ENCODE results near the gene TMEM184B.
A peak's percentile ranks its signal among the peaks of the same experiment; 100 is the strongest.
"Not testable (repeated sequence)": the region's sequence is repeated elsewhere in the genome, so short reads cannot be mapped to it uniquely, and the experiment has no call there.

The TMEM184B gene

DNA sequence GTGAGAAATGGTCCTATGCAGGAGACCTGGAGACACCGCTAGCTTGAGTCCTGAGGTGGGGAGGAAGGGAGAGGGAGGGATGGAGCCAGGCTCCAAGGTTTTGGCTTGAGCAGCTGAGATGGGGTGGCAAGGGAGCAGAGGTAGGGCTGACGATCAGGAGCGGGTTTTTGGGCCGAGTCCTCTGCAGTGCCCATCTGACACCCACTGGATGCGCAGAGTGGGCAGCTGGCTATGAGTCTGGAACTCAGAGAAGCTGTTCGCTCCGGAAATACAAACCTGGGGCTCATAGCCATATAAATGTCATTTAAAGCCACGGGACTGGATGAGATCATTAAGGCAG is 71.5 kb downstream of the TMEM184B start:
- Histone ChIP-seq H3K27ac (peak overlapping the region in 20 of 21 experiments; percentile 1 to 100 (median 94)), H3K4me3 (peak overlapping the region; percentile 56 to 93 (median 80))

DNA sequence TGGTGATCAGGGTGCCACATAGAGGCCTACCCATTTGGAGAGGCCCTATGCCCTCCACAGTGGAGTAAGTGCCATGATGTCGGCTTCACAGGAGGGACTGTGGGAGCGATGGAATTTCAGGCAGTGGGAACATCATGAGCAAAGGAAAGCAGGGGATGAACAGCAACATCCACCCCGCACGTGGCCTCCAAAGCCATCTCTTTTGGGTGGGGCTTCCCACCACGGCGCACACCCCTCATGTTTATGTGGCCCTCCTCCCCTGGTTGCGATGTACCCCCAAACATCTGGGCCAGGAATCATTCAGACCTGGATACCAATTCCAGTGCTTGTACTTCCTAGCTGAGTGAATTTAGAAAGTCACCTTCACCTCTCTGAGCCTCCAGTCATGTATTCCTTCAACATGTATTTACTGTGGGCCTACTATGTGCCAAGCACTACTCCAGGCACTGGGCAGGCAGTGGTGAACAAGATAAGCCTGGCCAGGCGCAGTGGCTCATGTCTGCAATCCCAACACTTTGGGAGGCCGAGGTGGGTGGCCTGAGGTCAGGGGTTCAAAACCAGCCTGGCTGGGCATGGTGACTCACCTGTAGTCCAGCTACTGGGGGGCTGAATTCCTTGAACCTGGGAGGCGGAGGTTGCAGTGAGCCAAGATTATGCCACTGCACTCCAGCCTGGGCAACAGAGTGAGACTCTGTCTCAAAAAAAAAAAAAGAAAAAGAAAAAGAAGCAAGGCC is 72.8 kb downstream of the TMEM184B start:
- Histone ChIP-seq H3K27ac (no peak overlapping the region), H3K4me3 (no peak overlapping the region)

DNA sequence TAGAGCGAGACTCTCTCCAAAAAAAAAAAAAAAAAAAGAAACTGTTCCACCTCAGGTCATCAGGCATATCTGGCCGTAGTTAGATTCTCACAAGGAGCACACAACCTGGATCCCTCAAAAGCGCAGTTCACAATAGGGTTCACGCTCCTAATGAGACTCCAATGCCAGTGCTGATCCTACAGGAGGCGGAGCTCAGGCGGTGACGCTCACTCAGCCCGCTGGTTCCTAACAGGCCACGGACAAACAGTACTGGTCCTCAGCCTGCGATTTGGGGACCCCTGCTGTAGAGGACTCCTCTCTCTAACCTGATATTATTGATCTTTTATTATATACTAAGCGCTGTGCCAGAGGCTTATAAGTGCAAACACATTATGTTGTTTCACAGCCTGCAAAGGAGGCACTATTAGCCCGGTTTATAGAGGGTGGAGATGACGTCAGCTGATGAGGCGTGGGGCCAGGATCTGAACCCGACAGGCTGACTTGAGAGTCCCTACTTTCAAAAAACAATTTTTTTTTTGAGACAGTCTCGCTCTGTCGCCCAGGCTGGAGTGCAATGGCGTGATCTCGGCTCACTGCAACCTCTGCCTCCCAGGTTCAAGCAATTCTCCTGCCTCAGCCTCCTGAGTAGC is 75.9 kb downstream of the TMEM184B start:
- Histone ChIP-seq H3K27ac (no peak overlapping the region), H3K4me3 (no peak overlapping the region)

DNA sequence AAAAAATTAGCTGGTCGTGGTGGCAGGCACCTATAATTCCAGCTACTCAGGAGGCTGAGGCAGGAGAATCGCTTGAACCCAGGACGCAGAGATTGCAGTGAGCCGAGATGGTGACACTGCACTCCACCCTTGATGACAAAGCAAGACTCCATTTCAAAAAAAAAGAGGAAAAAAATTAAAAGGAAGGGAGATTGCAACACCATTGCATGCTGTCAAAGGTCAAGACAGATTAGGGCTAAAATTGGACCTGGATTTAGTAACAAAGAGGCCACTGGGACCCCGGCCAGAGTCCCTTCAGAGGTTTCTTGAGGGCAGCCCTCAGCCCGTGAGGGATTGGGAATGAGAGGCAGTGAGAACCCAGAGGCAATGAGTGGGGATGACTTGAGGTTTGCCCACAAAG is 79.2 kb downstream of the TMEM184B start:
- Histone ChIP-seq H3K27ac (no peak overlapping the region), H3K4me3 (no peak overlapping the region)

DNA sequence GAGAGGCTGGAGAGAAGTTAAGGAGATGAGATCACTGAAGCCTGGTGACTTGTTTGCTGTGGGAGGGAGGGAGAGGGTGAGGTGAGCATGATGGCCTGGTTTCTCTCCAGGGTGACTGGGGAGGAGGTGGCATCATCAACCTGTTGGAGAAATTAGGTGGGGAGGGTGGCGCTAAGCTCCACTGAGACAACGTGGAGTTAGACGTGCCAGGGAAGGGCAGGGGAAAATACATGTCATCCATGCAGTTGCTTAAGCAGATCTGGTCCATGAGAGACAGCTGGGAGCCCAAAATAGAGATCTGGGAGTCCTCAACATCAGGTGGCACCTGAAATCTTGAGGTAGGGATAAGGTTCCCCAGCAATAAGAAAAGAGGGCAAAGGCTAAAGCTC is 80.3 kb downstream of the TMEM184B start:
- Histone ChIP-seq H3K27ac (peak overlapping the region in 1 of 21 experiments; percentile 40), H3K4me3 (no peak overlapping the region)

DNA sequence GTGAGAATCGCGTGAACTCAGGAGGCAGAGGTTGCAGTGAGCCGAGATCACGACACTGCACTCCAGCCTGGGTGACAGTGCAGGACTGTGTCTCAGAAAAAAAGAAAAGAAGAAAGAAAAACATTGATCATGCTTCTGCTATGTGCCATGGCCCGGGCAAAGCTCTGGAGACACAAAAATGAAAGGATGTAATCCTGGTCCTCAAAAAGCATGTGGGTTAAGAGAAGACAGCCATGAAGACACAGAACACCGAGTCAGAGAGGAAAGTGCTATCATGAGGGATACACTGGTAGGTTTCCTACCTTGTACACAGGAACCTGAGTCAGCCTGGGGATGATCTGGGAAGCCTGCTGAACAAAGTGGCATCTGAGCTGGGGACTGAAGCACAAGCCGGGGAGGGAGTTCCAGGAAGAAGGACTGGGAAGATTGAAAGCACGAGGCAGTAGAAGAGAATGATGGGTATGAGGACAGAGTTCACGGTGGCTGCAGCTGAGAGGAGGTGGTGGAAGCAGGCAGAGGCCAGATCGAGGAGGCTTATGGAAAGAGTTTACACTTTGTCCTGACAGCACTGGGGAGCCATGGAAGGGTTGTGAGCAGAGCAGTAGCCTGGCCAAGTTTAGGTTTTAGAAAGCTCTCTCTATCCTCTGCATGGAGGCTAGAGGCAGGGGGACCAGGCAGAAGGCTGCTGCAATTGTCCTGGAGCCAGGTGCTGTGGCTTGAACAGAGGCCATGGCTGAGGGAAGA is 80.9 kb downstream of the TMEM184B start:
- no peak overlapping the region for H3K4me3 ChIP-seq
- peak overlapping the region in 1 of 21 experiments; percentile 40 for H3K27ac ChIP-seq

DNA sequence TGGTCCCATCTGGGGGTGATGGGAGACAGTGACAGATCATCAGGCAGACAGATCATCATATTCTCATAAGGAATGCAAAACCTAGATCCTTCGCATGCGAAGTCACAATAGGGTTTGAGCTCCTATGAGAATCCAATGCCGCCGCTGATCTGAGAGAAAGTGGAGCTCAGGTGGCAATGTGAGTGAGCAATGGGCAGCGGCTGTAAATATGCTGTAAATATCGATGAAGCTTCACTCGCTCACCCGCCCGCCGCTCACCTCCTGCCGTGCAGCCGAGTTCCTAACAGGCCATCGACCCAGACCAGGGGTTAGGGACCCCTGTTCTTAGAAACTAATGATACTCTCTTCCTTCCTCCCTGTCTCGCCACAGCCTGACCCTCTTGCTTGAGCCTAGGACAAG is 81.8 kb downstream of the TMEM184B start:
- Histone ChIP-seq H3K27ac (no peak overlapping the region), H3K4me3 (no peak overlapping the region)

DNA sequence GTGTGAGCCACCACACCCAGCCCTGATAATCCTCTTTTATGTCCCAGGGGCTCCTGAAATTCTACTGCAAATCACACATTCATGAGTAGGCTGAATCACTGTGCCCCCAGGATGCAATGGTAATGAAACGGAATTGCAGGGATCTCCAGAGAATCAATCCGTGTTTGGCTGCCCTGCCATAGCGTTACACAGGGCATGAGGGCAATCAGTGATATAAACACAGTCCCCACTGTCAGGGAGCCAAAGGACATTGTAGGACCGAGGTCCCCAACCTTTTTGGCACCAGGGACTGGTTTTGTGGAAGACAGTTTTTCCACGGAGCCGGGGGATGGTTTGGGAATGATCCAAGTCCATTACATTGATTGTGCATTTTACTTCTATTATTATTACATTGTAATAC is 82.2 kb downstream of the TMEM184B start:
- Histone ChIP-seq H3K27ac (no peak overlapping the region), H3K4me3 (no peak overlapping the region)

DNA sequence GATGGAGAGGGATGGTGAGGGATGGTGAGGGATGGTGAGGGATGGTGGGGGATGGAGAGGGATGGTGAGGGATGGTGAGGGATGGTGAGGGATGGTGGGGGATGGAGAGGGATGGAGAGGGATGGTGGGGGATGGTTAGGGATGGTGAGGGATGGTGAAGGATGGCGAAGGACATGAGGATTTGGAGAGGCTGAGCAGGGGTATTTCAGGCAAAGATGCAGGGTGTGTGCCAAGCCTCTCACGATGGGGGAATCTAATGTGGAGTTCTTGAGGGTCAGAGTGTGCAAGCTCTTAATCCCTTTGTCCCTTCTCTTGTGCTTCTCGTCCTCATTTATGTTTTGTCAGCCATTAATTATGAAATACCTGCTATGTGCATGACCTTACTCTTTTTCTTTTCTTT is 83.7 kb downstream of the TMEM184B start:
- no peak overlapping the region for H3K4me3 ChIP-seq
- H3K27ac ChIP-seq = no peak overlapping the region

DNA sequence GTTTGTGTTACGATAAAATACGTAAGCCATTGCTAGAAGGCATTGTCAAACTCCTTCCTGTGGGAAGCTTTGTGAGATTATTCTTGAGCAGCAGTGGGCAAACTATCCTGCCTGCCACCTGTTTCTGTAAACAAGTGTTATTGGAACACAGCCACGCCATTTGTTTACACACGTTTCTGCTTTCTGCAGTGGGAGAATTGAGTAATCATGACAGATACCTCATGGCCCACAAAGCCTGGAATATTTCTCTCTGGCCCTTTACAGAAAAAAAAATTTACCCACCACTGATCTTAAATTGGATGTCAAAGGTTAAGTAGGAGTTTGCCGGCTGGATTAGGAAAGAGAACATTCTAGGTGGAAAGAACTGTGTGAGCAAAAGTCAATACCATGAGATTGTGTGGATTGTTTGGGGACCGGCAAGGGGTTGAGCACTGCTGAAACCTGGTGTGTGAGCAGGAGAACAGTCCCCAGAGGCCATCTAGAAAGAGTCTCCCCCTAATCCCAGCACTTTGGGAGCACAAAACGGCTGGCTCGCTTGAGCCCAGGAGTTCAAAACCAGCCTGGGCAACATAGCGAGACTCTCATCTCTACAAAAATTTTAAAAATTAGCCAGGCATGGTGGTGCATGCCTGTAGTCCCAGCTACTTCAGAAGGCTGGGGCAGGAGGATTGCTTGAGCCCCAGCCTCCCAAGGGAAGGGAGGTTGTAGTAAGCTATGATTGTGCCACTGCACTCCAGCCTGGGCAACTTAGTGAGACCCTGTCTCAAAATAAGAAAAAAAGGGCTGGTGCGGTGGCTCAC is 85.2 kb downstream of the TMEM184B start:
- Histone ChIP-seq H3K4me3 (no peak overlapping the region), H3K27ac (peak overlapping the region in 2 of 21 experiments; percentile 7 to 11)

DNA sequence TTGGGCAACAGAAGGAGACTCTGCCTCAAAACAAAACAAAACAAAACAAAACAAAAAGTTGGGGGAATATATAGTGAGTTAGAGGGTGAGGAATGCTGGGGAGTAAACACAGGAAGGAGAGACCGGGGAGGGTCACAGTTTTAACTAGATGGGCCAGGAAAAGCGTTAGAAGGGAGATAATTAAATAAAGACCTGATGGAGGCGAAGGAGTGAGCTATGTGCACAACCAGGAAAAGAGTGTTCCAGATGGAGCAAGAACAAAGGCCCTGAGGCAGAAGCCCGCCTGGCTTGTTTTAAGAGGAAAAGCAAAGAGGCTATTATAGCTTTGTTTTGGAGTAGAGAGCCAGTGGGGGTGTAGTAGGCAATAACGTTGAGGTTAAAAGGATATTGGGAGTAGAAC is 86.4 kb downstream of the TMEM184B start:
- peak overlapping the region in 2 of 21 experiments; percentile 3 to 22 for H3K27ac ChIP-seq
- H3K4me3 ChIP-seq = no peak overlapping the region

DNA sequence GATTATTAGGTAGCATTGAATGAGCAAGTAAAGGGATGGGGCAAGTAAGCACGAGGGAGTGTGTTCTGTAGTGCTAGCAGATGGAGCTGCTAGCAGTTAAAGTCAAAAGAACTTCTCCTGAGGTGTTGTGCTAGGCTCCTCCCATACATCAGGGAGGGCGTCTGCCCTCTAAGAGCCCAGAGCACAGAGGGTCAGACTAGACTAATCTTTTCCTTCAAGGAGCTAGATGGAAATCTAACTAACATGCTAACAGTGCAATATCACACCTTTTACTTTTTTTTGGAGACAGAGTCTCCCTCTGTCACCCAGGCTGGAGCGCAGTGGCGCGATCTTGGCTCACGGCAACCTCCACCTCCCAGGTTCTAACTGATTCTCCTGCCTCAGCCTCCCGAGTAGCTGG is 88.0 kb downstream of the TMEM184B start:
- H3K4me3 ChIP-seq = no peak overlapping the region
- H3K27ac ChIP-seq = no peak overlapping the region

DNA sequence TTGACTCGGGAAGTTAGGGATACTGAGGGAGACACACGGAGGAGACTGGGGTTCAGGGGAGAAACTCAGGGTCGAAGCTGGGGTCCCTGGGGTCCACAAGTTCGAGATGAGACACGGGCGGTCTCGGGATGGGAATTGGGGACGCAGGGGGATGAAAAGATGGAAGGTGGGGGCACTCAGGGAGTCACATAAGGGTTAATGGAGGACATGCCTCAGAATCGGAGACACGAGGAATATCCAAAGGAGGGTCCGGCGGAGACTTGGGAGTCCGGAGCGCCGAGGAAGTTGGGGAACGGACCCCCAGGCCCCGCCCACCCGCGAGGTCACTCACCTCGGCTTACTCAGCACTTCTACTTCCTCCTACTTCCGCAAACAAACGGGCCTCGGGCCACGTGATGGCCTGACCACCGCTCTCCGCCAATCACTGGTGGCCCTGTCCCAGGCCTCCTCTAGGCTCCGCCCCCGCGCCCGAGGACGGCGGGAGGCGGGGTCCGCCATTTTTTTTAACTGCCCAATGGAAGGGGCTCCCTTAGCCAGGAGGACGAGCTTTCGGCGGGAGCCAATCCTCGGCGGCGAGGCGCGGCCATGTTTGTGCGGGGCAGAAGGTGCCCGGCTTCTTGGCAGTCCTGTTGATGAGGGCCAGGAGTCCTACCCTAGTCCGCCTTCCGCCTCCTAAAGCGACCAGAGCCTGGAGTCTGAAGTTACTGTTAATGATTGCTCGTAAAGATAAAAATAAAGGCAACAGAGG is 91.2 kb downstream of the TMEM184B start, which contains the start of gene PLA2G6:
TSS of gene PLA2G6 (minus strand) at position 378 of the 748 bp plus-strand sequence. CDS start 12,404 bp downstream, outside the sequence.
- Histone ChIP-seq H3K4me3 (peak within 1 kb of the TSS; percentile 40 to 61 (median 57)), H3K27ac (peak within 1 kb of the TSS; percentile 32 to 97 (median 93))

DNA sequence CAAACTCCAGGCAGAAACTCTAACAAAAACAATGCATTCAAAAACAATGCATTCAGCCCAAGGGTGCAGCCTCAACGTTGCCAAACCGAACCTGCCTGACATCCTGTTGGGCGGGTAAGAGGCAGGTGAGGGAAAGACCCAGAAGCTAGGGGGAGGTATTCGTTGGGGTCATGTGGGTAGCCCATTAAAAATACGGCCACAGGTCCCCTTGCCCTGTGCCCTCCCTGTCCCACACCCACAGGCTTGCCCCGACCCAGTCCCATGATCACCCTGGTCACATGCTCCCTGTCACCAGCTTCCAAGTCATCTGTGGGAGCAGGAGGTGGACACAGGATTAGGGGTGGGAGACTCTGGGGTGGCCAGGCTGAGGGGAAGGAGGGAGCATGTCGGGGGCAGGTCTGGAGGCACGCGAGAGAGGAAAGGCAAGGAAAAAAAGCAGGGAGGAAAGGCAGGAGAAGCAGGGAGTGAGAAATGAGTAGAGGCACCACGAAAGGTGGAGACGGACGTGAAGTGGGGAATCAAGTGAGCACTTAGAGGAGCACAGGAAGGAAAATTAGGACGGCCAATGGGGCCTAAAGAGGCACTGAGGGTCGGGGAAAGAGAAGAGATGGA is 91.9 kb downstream of the TMEM184B start:
- H3K4me3 ChIP-seq = peak overlapping the region; percentile 40 to 61 (median 57)
- peak overlapping the region; percentile 32 to 97 (median 93) for H3K27ac ChIP-seq

DNA sequence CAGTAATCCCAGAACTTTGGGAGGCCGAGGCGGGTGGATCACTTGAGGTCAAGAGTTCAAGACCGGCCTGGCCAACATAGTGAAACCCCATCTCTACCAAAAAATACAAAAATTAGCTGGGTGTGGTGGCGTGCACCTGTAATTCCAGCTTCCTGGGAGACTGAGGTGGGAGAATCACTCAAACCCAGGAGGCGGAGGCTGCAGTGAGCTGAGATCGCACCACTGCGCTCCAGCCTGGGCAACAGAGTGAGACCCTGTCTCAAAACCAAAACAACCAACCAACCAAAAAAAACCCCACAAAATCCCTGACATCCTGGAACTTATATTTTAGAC is 94.2 kb downstream of the TMEM184B start:
- peak overlapping the region in 16 of 21 experiments; percentile 13 to 95 (median 74) for H3K27ac ChIP-seq
- H3K4me3 ChIP-seq = not testable (repeated sequence)

DNA sequence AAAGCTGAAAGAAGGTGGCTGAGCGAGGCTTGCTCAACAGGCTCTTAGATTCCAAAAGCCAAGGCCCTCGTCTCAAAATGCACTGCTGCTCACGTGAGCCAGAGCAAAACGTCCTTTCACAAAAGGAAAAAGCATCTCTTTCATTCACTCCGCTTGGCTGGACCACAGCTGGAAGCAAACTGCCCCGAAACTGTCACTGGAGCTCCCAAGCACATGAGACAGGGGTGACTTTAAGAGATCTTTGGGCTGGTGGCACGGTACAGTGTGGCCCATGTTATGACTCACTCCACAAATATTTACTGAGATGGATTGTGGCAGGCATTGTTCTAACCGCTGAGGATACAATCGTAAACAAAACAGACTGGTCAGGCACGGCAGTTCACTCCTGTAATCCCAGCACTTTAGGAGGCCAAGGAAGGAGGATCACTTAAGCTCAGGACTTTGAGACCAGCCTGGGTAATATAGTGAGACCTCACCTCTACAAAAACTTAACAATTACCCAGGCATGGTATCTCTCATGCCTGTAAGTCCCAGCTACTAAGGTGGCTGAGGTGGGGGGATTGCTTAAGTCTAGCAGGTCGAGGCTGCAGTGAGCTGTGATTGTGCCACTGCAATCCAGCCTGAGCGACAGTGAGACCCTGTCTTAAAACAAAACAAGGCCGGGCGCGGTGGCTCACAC is 94.7 kb downstream of the TMEM184B start:
- H3K27ac ChIP-seq = peak overlapping the region in 19 of 21 experiments; percentile 7 to 95 (median 72)
- no peak overlapping the region for H3K4me3 ChIP-seq

DNA sequence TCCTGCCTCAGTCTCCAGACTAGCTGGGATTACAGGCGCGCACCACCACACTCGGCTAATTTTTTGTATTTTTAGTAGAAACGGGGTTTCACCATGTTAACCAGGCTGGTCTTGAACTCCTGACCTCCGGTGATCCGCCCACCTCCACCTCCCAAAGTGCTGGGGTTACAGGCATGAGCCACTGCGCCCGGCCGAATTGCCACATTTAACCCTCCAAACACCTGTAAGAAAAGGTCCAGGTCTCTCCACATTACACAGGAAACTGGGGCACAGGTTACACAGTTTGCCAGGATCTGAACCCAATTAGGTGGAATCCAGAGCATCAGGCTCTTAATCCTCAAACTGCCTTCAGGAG is 95.3 kb downstream of the TMEM184B start:
- not testable (repeated sequence) for H3K4me3 ChIP-seq
- H3K27ac ChIP-seq = peak overlapping the region in 19 of 21 experiments; percentile 7 to 95 (median 72)

DNA sequence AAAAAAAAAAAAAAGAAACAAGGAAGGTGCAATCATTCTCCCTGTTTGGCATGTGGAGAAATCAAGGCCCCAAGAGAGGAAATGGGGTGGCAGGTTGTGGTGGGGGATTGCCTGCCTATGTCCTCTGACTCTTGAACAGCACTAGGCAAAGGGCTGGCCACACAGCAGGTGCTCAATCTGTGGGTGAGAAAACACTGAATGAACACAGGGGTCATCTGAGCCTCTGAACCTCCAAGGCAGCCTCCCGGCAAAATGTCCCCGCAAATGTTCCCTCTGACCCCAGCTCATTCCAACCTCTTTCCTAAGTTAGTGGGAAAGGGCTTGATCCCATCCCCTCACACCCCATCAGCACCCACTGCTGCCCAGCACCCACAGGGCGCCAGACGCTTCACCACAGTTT is 95.8 kb downstream of the TMEM184B start:
- Histone ChIP-seq H3K4me3 (no peak overlapping the region), H3K27ac (peak overlapping the region in 14 of 21 experiments; percentile 16 to 92 (median 72))

Data from skin epidermis (tissue), 12 donors.